ENCODE measurements around the gene LEMD2.

- TF ChIP-seq GATA2 (IDR thresholded peaks at IDR 0.05; ENCODE audit: low read depth, low read length) (no peak), GATA3 (IDR thresholded peaks at IDR 0.05; ENCODE audit: low read depth, low read length) (no peak)
Measured at GRCh38 chr6:33819021-33819420, 30.1 kb upstream of the LEMD2 start.

Measured in SH-SY5Y (cell line).